ENCODE results near the gene MCTP2. TPM values are rescaled to one million over a fixed set of nuclear protein-coding genes. Genes with fewer than 3 reads are reported as not detected.

Gene MCTP2
- total and polyA plus RNA-seq, 9 of the 15 experiments (the other 6 are each of a cell fraction or from before 2014, with no cell fraction given) = 0.07 TPM; not detected in 8

DNA sequence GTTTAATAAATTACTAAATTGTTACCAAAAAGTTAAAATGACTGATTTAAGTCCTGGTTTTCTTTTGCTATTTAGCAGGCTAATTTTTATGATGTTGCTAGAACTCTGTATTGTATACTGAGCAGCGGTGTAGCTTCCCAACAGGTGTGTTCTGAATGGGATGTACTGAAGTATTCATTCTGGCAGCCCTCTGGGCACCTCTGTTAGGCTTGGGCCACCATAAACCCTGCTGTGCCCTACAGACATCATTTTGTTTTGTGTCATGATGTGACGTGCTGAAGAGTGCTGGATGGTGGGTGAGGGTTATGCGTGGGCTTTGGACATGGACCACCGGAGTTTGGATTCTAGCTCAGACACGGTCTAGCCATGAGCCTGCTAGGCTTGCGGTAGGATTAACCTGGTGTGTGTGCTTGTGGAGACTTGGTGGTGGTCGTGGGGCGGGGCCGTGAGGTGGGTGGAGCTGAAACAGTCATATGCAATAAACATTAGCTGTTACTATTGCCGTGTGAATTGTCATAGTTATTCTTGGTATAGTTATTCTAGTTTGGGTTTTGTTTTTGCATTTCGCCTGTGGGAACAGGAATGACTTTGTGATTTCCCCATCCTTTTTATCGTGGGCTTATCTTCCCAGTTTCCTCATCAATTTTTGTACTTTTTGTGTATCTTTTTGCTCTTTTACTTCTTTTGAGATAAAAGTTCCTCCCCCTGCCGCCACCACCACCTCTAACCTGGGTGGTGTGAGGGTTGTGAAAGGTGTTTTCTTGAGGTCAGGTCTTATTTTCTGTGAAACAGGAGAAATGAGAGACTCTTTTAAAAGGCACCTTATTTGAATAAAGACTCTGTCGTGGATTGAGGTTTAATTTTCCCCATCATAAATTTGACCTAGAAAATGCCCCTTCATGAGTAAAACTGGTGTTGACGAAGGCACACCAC is 93.7 kb downstream of the MCTP2 start:
- ATAC-seq = peak; percentile 32; the same call in 1 of the 3 replicates
- FAIRE-seq = no peak
- no peaks in the 10 kb centered on the region for H3K9me3 ChIP-seq (replicated peaks; ENCODE audit: control insufficient read depth, insufficient read depth, low read depth, low read length)
- H3K4me1 ChIP-seq (replicated peaks in 1 of 2; ENCODE audit: control insufficient read depth in 2 of 2, insufficient read depth in 2 of 2, low read length in 2 of 2) = no peaks in the 10 kb centered on the region
- ChIA-PET POLR2A (no interaction called here), CTCF (ENCODE audit: low intra/inter-chr PET ratio) (interaction anchor here (0.6 to 1.4 kb wide), 3 partner anchors 161 to 1294 kb away, joined by 3 to 7 read pairs (median 4); no protein-coding TSS in a partner anchor)
- H4K20me1 ChIP-seq (replicated peaks; ENCODE audit: control insufficient read depth, insufficient read depth, low read length) = no peaks in the 10 kb centered on the region
- BruUV-seq (replicated peaks) = no TSS peak
- in situ Hi-C loops (cut with MboI) (loop anchor here (25.0 kb wide), 1 partner anchor 1288 kb away; no protein-coding TSS in a partner anchor), intact Hi-C loops (cut with micrococcal nuclease) (loop anchor here (1.0 to 2.0 kb wide), 2 partner anchors 161 to 1294 kb away; no protein-coding TSS in a partner anchor)
- no peak overlapping the region for H2AFZ ChIP-seq (ENCODE audit: low read depth, low read length)
- no peak overlapping the region for H3K27ac ChIP-seq (ENCODE audit: extremely low read depth, low read depth, low read length)
- WGBS (ENCODE audit: insufficient coverage, low coverage, missing lambda C conversion rate) = 3% methylated on average over 14 of the region's 15 CpGs
- no peak overlapping the region for H3K4me2 ChIP-seq (ENCODE audit: insufficient read depth, low read length)
- no peak for DNase-seq (ENCODE audit: extremely low read depth in 1 of 4, low spot score in 3 of 4)
- no peaks in the 10 kb centered on the region for H3K27me3 ChIP-seq (ENCODE audit: control insufficient read depth in 2 of 2, insufficient read depth in 2 of 2, low read length in 2 of 2)
- H3K9ac ChIP-seq (ENCODE audit: insufficient read depth in 1 of 2, low read depth in 2 of 2, low read length in 2 of 2) = no peak overlapping the region
- no peaks in the 10 kb centered on the region for H3K36me3 ChIP-seq (ENCODE audit: control insufficient read depth, insufficient read depth, low read length)
- no peak overlapping the region for H3K4me3 ChIP-seq
- no peaks in the 10 kb centered on the region for H3K9me1 ChIP-seq (ENCODE audit: control insufficient read depth, insufficient read depth, low read length)
- H3K79me2 ChIP-seq (ENCODE audit: control insufficient read depth, insufficient read depth, low read length) = no peaks in the 10 kb centered on the region
- TF ChIP-seq, protein P1, sequence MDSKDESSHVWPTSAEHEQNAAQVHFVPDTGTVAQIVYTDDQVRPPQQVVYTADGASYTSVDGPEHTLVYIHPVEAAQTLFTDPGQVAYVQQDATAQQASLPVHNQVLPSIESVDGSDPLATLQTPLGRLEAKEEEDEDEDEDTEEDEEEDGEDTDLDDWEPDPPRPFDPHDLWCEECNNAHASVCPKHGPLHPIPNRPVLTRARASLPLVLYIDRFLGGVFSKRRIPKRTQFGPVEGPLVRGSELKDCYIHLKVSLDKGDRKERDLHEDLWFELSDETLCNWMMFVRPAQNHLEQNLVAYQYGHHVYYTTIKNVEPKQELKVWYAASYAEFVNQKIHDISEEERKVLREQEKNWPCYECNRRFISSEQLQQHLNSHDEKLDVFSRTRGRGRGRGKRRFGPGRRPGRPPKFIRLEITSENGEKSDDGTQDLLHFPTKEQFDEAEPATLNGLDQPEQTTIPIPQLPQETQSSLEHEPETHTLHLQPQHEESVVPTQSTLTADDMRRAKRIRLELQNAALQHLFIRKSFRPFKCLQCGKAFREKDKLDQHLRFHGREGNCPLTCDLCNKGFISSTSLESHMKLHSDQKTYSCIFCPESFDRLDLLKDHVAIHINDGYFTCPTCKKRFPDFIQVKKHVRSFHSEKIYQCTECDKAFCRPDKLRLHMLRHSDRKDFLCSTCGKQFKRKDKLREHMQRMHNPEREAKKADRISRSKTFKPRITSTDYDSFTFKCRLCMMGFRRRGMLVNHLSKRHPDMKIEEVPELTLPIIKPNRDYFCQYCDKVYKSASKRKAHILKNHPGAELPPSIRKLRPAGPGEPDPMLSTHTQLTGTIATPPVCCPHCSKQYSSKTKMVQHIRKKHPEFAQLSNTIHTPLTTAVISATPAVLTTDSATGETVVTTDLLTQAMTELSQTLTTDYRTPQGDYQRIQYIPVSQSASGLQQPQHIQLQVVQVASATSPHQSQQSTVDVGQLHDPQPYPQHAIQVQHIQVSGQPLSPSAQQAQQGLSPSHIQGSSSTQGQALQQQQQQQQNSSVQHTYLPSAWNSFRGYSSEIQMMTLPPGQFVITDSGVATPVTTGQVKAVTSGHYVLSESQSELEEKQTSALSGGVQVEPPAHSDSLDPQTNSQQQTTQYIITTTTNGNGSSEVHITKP (IDR thresholded peaks at IDR 0.05; ENCODE audit: partially characterized antibody) = no peak
- TF ChIP-seq, protein P2, sequence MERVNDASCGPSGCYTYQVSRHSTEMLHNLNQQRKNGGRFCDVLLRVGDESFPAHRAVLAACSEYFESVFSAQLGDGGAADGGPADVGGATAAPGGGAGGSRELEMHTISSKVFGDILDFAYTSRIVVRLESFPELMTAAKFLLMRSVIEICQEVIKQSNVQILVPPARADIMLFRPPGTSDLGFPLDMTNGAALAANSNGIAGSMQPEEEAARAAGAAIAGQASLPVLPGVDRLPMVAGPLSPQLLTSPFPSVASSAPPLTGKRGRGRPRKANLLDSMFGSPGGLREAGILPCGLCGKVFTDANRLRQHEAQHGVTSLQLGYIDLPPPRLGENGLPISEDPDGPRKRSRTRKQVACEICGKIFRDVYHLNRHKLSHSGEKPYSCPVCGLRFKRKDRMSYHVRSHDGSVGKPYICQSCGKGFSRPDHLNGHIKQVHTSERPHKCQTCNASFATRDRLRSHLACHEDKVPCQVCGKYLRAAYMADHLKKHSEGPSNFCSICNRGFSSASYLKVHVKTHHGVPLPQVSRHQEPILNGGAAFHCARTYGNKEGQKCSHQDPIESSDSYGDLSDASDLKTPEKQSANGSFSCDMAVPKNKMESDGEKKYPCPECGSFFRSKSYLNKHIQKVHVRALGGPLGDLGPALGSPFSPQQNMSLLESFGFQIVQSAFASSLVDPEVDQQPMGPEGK (CRISPR knock-in tag; IDR thresholded peaks at IDR 0.05; ENCODE audit: borderline replicate concordance) = no peak
- TF ChIP-seq ILF3 (IDR thresholded peaks at IDR 0.05; ENCODE audit: borderline replicate concordance) = no peak
- TF ChIP-seq, protein P3, sequence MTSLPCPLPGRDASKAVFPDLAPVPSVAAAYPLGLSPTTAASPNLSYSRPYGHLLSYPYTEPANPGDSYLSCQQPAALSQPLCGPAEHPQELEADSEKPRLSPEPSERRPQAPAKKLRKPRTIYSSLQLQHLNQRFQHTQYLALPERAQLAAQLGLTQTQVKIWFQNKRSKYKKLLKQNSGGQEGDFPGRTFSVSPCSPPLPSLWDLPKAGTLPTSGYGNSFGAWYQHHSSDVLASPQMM (CRISPR knock-in tag; IDR thresholded peaks at IDR 0.05) = no peak
- no peak for TF ChIP-seq KLF10 (CRISPR knock-in tag; IDR thresholded peaks at IDR 0.05)
- TF ChIP-seq EWSR1 (IDR thresholded peaks at IDR 0.05; ENCODE audit: borderline replicate concordance, low read depth, partially characterized antibody) = no peak
- TF ChIP-seq FOXM1 (IDR thresholded peaks at IDR 0.05; ENCODE audit: low read depth) = no peak
- TF ChIP-seq FOXM1 (CRISPR knock-in tag; IDR thresholded peaks at IDR 0.05; ENCODE audit: low read depth) = no peak
- no peak for TF ChIP-seq GTF2F1 (IDR thresholded peaks at IDR 0.05; ENCODE audit: low read depth, low read length)
- TF ChIP-seq MYC (IDR thresholded peaks at IDR 0.05; ENCODE audit: low read depth, low read length) = no peak
- TF ChIP-seq MYC (CRISPR knock-in tag; IDR thresholded peaks at IDR 0.05; ENCODE audit: borderline replicate concordance, low read depth) = no peak
- TF ChIP-seq ARHGAP35 (IDR thresholded peaks at IDR 0.05; ENCODE audit: partially characterized antibody) = no peak
- TF ChIP-seq ZBTB7A (IDR thresholded peaks at IDR 0.05; ENCODE audit: borderline replicate concordance, control insufficient read depth, low read depth, low read length) = no peak

Data from K562 (cell line).